GM23338 (cell line): ENCODE data around the gene BAIAP2. TPM values are rescaled to one million over a fixed set of nuclear protein-coding genes. Genes with fewer than 3 reads are reported as not detected.

ENCODE experiments used
- ATAC-seq: fragments of 200-7000 bp; cut with Tn5 transposase; 3 replicates; pipeline ENCODE4 v1.9.1; 2020
- DNase-seq: peaks from one replicate; pipeline ENCODE4 v3.0.0-alpha.2; 2015; ENCODE audit warnings: low spot score
- H2AFZ ChIP-seq: fragments of 200-600 bp; sonication (generic); 2 replicates; pipeline ENCODE4 v1.8.0; 2016; ENCODE audit warnings: antibody characterized with exemption, mild to moderate bottlenecking, moderate library complexity
- H3F3A ChIP-seq: fragments of 200-600 bp; sonication (generic); replicated peaks from 2 replicates; pipeline ENCODE4 v1.8.0; 2017; ENCODE audit warnings: antibody characterized with exemption, mixed run types, low read depth
- H3K27ac ChIP-seq: fragments of 200-600 bp; sonication (generic); 2 replicates; pipeline ENCODE4 v1.6.1; 2016; ENCODE audit warnings: low read depth
- H3K27me3 ChIP-seq: fragments of 200-600 bp; sonication (generic); 2 replicates; pipeline ENCODE4 v1.8.0; 2016; ENCODE audit warnings: mild to moderate bottlenecking, mixed run types, moderate library complexity; ENCODE audit not compliant: insufficient read depth
- H3K36me3 ChIP-seq: fragments of 200-600 bp; sonication (generic); 2 replicates; pipeline ENCODE4 v1.8.0; 2016; ENCODE audit warnings: mild to moderate bottlenecking; ENCODE audit not compliant: insufficient read depth
- H3K4me1 ChIP-seq: fragments of 200-600 bp; sonication (generic); 2 replicates; pipeline ENCODE4 v1.8.0; 2016; ENCODE audit warnings: mild to moderate bottlenecking, moderate library complexity; ENCODE audit not compliant: insufficient read depth
- H3K4me2 ChIP-seq: fragments of 200-600 bp; sonication (generic); 2 replicates; pipeline ENCODE4 v1.7.1; 2017; ENCODE audit warnings: mixed run types
- H3K4me3 ChIP-seq: fragments of 200-600 bp; sonication (generic); 2 replicates; pipeline ENCODE4 v1.6.1; 2016; ENCODE audit warnings: mixed run types
- H3K79me2 ChIP-seq: fragments of 200-600 bp; sonication (generic); replicated peaks from 2 replicates; pipeline ENCODE4 v1.8.0; 2017; ENCODE audit warnings: mild to moderate bottlenecking; ENCODE audit not compliant: insufficient read depth
- H3K9me2 ChIP-seq: fragments of 200-600 bp; sonication (generic); 2 replicates; pipeline ENCODE4 v1.8.0; 2017; ENCODE audit not compliant: insufficient read depth
- H4K20me1 ChIP-seq: fragments of 200-600 bp; sonication (generic); replicated peaks from 2 replicates; pipeline ENCODE4 v1.8.0; 2017; ENCODE audit warnings: mild to moderate bottlenecking; ENCODE audit not compliant: insufficient read depth
- H3K27ac Mint-ChIP-seq: 2 replicates; pipeline ENCODE4 v1.8.0; 2020; ENCODE audit warnings: inconsistent platforms, mild to moderate bottlenecking, moderate library complexity, mixed read lengths
- H3K27me3 Mint-ChIP-seq: 3 replicates; pipeline ENCODE4 v1.8.0; 2022; ENCODE audit warnings: low read depth, mild to moderate bottlenecking, moderate library complexity, mixed read lengths, inconsistent platforms; ENCODE audit not compliant: insufficient read depth, poor library complexity
- H3K36me3 Mint-ChIP-seq: 3 replicates; pipeline ENCODE4 v1.8.0; 2021; ENCODE audit warnings: low read depth, mild to moderate bottlenecking, inconsistent platforms, moderate library complexity, mixed read lengths
- H3K4me1 Mint-ChIP-seq: 3 replicates; pipeline ENCODE4 v1.8.0; 2020; ENCODE audit warnings: mild to moderate bottlenecking, inconsistent platforms, mixed read lengths
- H3K4me3 Mint-ChIP-seq: 3 replicates; pipeline ENCODE4 v1.8.0; 2021; ENCODE audit warnings: moderate library complexity, mild to moderate bottlenecking, inconsistent platforms, mixed read lengths
- H3K9me3 Mint-ChIP-seq: 3 replicates; pipeline ENCODE4 v1.8.0; 2020; ENCODE audit warnings: moderate library complexity, mild to moderate bottlenecking, inconsistent platforms, mixed read lengths
- CREB1 ChIP-seq: fragments of 250-450 bp; sonication (Bioruptor Pico); IDR thresholded peaks from 2 replicates; pipeline ENCODE4 v1.5.0; 2020; ENCODE audit warnings: low read depth, mild to moderate bottlenecking, moderate library complexity
- EZH2 ChIP-seq: fragments of 200-600 bp; sonication (generic); IDR thresholded peaks from one replicate; pipeline ENCODE4 v1.8.0; 2017; ENCODE audit warnings: antibody characterized with exemption, mild to moderate bottlenecking, low read depth; ENCODE audit not compliant: unreplicated experiment
- EZH2phosphoT487 ChIP-seq: fragments of 200-600 bp; sonication (generic); IDR thresholded peaks from one replicate; pipeline ENCODE4 v1.8.1; 2018; ENCODE audit warnings: antibody characterized with exemption; ENCODE audit not compliant: unreplicated experiment
- JUNB ChIP-seq: IDR thresholded peaks from one replicate; pipeline ENCODE4 v1.6.1; 2016; ENCODE audit warnings: antibody characterized with exemption; ENCODE audit not compliant: unreplicated experiment
- POLR2AphosphoS5 ChIP-seq: IDR thresholded peaks from 2 replicates; pipeline ENCODE4 v1.6.1; 2016; ENCODE audit warnings: antibody characterized with exemption, low read depth
- STAT1 ChIP-seq: IDR thresholded peaks from one replicate; pipeline ENCODE4 v1.6.1; 2016; ENCODE audit warnings: antibody characterized with exemption; ENCODE audit not compliant: unreplicated experiment
- ZNF331 ChIP-seq: fragments of 250-450 bp; sonication (Bioruptor Pico); IDR thresholded peaks from 2 replicates; pipeline ENCODE4 v1.5.0; 2020; ENCODE audit warnings: low read depth, mild to moderate bottlenecking, moderate library complexity
- polyA plus RNA-seq: library from polyadenylated mRNA; unstranded; fragments of >200 nt; fragmentation: Nextera tagmentation; extraction: Ambion mirVana; gene quantifications from 2 replicates; pipeline ENCODE4 v1.2.1, GENCODE V29; 2016
- total RNA-seq: library from RNA; depleted of rRNA; stranded (reverse); fragments of >200 nt; shearing (Covaris generic); gene quantifications from 2 replicates; pipeline ENCODE4 v1.2.3, GENCODE V29; 2014
- TF ChIP-seq, protein P1 (sequence below): IDR thresholded peaks from one replicate; pipeline ENCODE4 v1.6.1; 2018; ENCODE audit warnings: antibody characterized with exemption; ENCODE audit not compliant: unreplicated experiment
- TF ChIP-seq, protein P2 (sequence below): IDR thresholded peaks from 2 replicates; pipeline ENCODE4 v1.6.1; 2016; ENCODE audit warnings: antibody characterized with exemption
- TF ChIP-seq, protein P3 (sequence below): fragments of 250-450 bp; sonication (Bioruptor Pico); IDR thresholded peaks from 2 replicates; pipeline ENCODE4 v1.5.0; 2020; ENCODE audit warnings: mild to moderate bottlenecking, moderate library complexity

Gene BAIAP2
- total and polyA plus RNA-seq, 2 experiments from 2014 or later = 21.7 to 22.7 TPM

DNA sequence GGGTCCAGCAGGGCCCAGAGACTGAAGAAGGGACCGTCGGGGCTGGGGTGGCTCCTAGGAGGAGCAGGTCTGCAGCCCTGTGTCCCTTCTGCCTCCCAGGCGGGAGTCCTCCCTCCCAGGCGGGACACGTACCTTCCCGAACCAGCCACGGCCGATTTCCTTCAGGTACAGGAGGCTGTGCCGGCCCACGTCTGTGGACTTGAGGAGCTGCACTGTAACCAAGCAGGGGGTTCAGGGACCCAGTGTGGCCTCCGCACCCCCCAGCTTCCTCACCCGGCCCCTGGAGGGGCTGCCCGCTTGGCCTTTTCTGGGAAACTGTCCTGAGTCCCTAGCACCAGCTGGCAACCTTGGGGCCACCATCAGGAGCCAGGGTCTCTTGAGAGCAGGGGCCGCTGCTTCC is 93.4 kb downstream of the BAIAP2 start:
- Mint-ChIP-seq H3K4me3 (no peak overlapping the region), H3K9me3 (no peaks in the 10 kb centered on the region), H3K27me3 (peaks cover 4% of the 10 kb centered on the region), H3K36me3 (no peaks in the 10 kb centered on the region), H3K27ac (no peak overlapping the region), H3K4me1 (no peaks in the 10 kb centered on the region)
- H3K4me2 ChIP-seq = no peak overlapping the region
- H3K36me3 ChIP-seq = no peaks in the 10 kb centered on the region
- H3K79me2 ChIP-seq = no peaks in the 10 kb centered on the region
- no peaks in the 10 kb centered on the region for H3K4me1 ChIP-seq
- H4K20me1 ChIP-seq = no peaks in the 10 kb centered on the region
- ATAC-seq (no peak), DNase-seq (no peak)
- H3K27ac ChIP-seq = no peak overlapping the region
- TF ChIP-seq EZH2 (no peak), STAT1 (no peak), JUNB (no peak), POLR2AphosphoS5 (no peak), CREB1 (CRISPR knock-in tag) (no peak), EZH2phosphoT487 (no peak), ZNF331 (CRISPR knock-in tag) (no peak)
- TF ChIP-seq, protein P1, sequence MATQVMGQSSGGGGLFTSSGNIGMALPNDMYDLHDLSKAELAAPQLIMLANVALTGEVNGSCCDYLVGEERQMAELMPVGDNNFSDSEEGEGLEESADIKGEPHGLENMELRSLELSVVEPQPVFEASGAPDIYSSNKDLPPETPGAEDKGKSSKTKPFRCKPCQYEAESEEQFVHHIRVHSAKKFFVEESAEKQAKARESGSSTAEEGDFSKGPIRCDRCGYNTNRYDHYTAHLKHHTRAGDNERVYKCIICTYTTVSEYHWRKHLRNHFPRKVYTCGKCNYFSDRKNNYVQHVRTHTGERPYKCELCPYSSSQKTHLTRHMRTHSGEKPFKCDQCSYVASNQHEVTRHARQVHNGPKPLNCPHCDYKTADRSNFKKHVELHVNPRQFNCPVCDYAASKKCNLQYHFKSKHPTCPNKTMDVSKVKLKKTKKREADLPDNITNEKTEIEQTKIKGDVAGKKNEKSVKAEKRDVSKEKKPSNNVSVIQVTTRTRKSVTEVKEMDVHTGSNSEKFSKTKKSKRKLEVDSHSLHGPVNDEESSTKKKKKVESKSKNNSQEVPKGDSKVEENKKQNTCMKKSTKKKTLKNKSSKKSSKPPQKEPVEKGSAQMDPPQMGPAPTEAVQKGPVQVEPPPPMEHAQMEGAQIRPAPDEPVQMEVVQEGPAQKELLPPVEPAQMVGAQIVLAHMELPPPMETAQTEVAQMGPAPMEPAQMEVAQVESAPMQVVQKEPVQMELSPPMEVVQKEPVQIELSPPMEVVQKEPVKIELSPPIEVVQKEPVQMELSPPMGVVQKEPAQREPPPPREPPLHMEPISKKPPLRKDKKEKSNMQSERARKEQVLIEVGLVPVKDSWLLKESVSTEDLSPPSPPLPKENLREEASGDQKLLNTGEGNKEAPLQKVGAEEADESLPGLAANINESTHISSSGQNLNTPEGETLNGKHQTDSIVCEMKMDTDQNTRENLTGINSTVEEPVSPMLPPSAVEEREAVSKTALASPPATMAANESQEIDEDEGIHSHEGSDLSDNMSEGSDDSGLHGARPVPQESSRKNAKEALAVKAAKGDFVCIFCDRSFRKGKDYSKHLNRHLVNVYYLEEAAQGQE = no peak
- TF ChIP-seq, protein P2, sequence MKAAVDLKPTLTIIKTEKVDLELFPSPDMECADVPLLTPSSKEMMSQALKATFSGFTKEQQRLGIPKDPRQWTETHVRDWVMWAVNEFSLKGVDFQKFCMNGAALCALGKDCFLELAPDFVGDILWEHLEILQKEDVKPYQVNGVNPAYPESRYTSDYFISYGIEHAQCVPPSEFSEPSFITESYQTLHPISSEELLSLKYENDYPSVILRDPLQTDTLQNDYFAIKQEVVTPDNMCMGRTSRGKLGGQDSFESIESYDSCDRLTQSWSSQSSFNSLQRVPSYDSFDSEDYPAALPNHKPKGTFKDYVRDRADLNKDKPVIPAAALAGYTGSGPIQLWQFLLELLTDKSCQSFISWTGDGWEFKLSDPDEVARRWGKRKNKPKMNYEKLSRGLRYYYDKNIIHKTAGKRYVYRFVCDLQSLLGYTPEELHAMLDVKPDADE = no peak
- no peak overlapping the region for H3K4me3 ChIP-seq
- no peaks in the 10 kb centered on the region for H3K9me2 ChIP-seq
- H3F3A ChIP-seq = no peaks in the 10 kb centered on the region
- H3K27me3 ChIP-seq = no peaks in the 10 kb centered on the region
- no peak overlapping the region for H2AFZ ChIP-seq

DNA sequence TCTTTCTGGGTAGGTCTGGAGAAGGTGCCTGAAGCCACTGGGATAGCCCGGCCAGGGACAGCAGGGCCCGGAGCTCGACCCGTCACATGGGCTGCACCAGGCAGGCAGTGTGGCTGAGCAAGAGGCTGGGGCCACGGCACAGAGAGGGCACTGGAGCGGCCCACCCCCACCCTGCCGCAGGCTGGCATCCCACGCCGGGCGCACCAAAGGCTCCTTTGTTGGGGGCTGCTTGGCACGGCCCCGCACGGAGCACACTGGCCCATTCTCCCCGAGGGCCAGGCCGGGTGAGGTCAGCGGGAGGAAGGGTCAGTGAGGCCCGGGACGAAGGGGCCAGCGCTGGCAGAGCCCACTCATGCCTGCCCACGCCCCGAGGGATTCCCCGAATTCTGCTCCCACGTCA is 93.8 kb downstream of the BAIAP2 start:
- H3K4me2 ChIP-seq = no peak overlapping the region
- Mint-ChIP-seq H3K9me3 (no peaks in the 10 kb centered on the region), H3K4me3 (no peak overlapping the region), H3K4me1 (no peaks in the 10 kb centered on the region), H3K27ac (no peak overlapping the region), H3K27me3 (peaks cover 4% of the 10 kb centered on the region), H3K36me3 (no peaks in the 10 kb centered on the region)
- DNase-seq (no peak), ATAC-seq (no peak)
- no peaks in the 10 kb centered on the region for H4K20me1 ChIP-seq
- H3K4me1 ChIP-seq = no peaks in the 10 kb centered on the region
- TF ChIP-seq, protein P3, sequence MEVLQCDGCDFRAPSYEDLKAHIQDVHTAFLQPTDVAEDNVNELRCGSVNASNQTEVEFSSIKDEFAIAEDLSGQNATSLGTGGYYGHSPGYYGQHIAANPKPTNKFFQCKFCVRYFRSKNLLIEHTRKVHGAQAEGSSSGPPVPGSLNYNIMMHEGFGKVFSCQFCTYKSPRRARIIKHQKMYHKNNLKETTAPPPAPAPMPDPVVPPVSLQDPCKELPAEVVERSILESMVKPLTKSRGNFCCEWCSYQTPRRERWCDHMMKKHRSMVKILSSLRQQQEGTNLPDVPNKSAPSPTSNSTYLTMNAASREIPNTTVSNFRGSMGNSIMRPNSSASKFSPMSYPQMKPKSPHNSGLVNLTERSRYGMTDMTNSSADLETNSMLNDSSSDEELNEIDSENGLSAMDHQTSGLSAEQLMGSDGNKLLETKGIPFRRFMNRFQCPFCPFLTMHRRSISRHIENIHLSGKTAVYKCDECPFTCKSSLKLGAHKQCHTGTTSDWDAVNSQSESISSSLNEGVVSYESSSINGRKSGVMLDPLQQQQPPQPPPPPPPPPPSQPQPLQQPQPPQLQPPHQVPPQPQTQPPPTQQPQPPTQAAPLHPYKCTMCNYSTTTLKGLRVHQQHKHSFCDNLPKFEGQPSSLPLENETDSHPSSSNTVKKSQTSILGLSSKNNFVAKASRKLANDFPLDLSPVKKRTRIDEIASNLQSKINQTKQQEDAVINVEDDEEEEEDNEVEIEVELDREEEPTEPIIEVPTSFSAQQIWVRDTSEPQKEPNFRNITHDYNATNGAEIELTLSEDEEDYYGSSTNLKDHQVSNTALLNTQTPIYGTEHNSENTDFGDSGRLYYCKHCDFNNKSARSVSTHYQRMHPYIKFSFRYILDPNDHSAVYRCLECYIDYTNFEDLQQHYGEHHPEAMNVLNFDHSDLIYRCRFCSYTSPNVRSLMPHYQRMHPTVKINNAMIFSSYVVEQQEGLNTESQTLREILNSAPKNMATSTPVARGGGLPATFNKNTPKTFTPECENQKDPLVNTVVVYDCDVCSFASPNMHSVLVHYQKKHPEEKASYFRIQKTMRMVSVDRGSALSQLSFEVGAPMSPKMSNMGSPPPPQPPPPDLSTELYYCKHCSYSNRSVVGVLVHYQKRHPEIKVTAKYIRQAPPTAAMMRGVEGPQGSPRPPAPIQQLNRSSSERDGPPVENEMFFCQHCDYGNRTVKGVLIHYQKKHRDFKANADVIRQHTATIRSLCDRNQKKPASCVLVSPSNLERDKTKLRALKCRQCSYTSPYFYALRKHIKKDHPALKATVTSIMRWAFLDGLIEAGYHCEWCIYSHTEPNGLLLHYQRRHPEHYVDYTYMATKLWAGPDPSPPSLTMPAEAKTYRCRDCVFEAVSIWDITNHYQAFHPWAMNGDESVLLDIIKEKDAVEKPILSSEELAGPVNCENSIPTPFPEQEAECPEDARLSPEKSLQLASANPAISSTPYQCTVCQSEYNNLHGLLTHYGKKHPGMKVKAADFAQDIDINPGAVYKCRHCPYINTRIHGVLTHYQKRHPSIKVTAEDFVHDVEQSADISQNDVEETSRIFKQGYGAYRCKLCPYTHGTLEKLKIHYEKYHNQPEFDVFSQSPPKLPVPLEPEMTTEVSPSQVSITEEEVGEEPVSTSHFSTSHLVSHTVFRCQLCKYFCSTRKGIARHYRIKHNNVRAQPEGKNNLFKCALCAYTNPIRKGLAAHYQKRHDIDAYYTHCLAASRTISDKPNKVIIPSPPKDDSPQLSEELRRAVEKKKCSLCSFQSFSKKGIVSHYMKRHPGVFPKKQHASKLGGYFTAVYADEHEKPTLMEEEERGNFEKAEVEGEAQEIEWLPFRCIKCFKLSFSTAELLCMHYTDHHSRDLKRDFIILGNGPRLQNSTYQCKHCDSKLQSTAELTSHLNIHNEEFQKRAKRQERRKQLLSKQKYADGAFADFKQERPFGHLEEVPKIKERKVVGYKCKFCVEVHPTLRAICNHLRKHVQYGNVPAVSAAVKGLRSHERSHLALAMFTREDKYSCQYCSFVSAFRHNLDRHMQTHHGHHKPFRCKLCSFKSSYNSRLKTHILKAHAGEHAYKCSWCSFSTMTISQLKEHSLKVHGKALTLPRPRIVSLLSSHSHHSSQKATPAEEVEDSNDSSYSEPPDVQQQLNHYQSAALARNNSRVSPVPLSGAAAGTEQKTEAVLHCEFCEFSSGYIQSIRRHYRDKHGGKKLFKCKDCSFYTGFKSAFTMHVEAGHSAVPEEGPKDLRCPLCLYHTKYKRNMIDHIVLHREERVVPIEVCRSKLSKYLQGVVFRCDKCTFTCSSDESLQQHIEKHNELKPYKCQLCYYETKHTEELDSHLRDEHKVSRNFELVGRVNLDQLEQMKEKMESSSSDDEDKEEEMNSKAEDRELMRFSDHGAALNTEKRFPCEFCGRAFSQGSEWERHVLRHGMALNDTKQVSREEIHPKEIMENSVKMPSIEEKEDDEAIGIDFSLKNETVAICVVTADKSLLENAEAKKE = no peak
- TF ChIP-seq, protein P2 = no peak
- H3K79me2 ChIP-seq = no peaks in the 10 kb centered on the region
- no peak overlapping the region for H3K27ac ChIP-seq
- no peaks in the 10 kb centered on the region for H3F3A ChIP-seq
- no peaks in the 10 kb centered on the region for H3K36me3 ChIP-seq
- no peak overlapping the region for H2AFZ ChIP-seq
- H3K4me3 ChIP-seq = no peak overlapping the region
- no peaks in the 10 kb centered on the region for H3K9me2 ChIP-seq
- no peaks in the 10 kb centered on the region for H3K27me3 ChIP-seq
